HG03432 (cell line): ENCODE measurements around the gene GLI3.

ENCODE experiments used
- ATAC-seq: cut with Tn5 transposase; IDR thresholded peaks from one replicate; pipeline ENCODE4 v1.9.1; 2021; ENCODE audit warnings: mild to moderate bottlenecking, moderate library complexity; ENCODE audit not compliant: unreplicated experiment

GLI3 gene

DNA sequence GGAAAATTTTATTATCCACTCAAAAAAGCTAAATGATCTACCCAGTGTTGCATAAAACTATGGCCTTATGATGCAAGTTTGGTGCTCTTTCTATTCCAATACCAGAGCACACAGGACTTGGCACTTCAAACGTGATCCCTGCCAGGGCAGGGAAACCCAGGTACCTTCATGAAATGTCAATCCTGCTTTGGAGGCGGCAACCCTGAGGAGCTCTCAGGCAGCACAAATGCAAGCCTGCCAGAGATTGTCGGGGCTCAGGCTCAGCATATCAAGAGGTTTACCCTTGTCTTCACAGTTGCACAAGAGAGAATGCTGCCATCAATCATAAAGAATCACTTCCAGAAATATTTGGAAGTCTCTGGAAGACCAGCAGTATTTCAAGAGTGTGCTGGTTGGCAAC is 151.5 kb downstream of the GLI3 start:
- no peak for ATAC-seq

DNA sequence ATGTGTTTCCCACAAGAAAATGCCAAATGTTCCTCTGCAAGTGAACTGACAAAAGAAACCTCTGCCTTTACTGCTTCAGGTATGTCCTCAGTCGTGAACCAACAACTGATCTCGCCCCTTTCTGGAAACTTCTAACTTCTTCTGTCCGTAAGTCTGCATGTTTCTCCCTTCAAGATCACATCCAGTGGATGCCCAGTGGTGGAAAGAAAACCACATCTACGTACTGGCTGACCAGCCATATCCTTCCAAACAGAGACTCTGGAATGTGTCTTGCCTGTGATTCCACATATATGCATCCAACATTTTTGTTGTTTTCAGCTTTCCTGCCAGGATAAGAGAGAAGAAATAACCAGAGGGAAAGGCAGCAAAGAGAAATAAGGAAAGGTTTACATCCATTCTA is 152.7 kb downstream of the GLI3 start:
- no peak for ATAC-seq

DNA sequence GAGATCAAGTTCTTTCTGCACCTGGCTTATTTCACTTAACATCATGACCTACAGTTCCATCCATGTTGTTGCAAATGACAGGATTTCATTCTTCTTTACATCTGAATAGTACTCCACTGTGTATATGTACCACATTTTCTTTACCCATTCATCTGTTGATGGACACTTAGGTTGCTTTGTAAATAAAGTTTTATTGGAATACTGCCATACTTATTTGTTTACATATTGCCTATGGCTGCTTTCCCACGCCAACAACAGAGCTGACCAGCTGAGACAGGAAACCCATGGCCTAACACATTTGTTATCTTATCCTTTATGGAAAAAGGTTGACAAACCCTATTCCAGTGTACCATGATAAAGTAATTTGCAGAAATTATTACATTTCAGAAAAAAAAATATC is 153.7 kb downstream of the GLI3 start:
- ATAC-seq = no peak

DNA sequence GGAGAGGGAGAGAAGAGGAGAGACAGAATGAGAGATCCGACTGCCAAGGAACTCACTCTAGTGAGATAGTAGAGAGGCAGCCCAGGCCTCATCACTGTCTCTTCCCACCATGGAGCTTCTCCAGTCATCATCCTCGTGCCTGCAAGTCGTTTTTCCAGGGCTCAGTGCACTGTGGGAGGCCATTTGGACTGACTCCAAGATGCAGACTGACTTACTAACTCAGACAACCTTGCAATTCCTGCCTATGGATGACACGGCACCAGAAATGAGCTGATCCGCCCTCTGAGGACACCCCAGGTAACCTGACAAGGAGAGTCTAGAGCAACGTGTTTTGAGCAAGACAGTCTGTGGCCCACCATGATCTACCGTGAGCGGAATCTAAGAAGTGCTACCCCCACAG is 154.9 kb downstream of the GLI3 start:
- ATAC-seq = no peak

DNA sequence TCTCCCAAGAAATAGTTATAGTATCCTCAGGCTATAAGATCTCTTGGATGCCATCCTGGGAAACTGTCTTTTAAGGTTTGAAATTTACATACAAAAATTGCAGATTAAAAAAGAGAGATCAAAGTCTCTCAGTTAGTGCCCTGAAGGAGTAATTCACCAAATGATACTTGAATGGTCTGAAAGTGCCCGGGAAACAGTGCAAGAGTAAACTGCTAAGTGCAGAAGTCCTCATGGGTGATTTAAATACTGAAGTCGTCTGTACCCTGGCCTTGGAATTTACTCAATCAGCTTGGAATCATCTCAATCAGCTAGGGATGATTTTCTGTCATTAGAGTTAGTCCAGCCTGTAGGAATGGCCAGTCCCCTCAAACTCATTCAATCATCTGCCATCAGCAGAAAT is 155.3 kb downstream of the GLI3 start:
- no peak for ATAC-seq

DNA sequence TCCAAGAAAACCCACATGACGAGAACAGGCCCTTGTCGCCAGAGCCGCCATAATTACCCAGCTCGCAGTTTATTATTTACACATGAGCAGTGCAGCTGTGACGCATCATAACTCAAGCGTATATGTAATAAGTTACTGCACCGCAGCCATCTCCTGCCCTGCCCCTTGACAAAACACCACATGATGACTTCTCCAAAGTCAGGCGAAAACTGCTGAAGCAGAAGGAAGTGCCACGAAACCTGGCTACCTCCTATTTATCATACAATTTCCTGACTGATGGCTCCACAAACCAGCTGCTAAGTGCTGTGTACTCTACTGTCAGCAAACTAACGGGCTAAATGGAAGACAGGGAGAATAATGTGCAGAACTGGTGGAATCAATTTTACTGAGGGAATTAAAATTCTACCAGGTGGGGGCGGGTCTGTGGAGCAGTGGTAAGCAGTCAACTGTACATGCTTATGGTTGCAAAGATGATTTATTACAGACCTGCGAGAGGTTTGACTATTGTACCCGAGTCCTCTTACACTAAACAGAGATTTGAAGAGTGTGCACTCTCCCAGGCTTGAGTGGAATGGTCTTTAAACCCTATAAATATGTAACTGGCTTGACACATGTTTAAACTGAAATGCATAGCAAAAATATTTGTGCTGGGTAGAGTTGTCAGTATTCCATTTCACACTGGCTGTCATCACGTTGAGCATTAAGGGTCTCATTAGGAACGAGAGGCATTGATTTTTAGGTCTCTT is 156.0 kb downstream of the GLI3 start:
- ATAC-seq = no peak

DNA sequence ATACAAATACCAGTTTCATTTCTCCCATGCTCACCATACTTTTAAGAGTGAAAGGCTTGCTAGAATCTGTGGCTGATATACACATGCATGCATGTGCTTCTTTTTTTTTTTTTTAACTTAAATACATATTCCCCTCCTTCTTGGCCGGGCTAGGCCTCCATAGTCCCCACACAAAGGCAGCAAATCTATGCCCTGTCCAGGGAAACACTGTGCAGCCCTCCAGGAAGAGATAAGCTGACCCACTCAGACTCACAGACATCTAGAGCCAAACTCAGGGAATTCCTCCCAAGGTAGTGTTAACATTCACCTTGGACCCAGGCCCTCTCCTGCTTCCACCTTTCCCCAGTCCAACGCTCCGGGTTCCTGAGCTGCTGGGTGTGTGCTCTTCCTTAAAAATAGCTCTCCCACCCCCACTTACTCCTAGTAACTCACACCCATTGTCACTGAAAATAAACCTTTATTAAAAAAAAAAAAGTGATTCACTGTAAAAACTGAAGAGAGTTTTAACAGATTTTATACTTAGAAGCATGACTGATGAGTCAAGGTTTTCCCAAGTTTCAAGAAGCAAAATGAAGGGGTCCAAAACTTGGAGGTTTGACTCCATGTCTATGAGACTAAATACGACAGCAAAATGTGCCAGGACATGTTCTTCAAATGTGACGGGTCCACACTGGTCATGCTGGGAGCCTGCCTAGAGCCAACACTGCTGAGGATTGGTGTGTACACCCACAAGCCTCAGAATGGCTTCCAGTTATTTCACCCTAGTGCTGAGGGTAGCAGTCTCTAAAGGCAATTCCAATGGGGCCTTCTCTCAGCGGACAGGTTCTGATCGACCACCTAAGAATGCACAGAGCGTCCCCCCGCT is 159.5 kb downstream of the GLI3 start:
- ATAC-seq = no peak

DNA sequence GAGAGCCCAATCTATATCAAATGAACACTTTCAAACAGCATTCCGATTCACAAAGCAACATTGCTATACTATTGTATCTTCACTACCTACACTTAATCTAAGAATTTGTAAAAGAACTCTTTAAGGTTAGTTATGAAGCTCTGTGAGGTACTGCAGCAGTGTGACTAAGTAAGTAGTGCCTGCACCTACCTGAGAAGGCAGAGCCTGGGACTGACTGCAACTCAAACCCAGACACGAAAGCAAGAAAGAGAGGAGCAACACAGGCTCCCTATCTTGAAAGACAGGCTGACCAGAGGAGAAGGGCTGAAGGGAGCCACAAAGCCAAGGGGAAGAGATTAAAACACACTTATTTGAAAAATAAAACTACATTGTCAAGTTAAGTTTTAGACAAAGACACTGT is 160.1 kb downstream of the GLI3 start:
- no peak for ATAC-seq

DNA sequence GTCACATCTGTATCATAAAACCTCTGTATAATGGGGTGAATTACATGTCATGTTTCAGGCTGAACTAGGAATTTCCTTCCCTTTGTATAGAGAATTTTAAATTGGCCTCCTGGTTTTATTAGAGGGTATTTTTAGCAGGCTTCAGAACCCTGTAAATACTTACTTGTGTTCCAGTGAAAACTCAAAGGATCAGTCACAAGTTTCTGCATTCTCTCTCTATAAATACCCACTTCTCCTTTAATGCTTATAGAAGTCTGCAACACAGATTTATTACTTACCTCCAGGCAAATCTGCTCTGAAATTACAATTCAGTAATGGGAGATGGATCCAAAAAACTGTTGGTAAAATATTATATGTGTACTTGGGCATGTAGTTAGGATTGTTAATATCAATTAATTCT is 161.6 kb downstream of the GLI3 start:
- no peak for ATAC-seq

DNA sequence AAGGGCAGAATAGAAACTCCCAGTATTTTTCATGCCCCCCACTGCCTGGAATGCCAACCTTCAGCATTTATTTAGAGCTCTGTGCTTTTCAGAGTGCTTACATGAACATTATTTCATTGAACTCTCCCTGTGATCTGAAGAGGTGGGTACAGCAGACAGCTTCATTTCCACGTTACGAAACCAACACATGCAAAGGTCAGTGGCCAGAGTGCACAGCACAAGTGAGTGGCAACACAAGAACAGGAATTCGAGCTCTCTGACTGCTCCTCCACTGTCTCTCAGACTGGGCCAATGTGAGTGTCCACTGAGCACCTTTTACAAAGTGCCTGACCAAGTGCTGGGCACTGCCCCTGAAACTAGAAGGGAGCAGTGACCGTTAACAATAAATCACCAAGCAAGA is 162.9 kb downstream of the GLI3 start:
- ATAC-seq = no peak

DNA sequence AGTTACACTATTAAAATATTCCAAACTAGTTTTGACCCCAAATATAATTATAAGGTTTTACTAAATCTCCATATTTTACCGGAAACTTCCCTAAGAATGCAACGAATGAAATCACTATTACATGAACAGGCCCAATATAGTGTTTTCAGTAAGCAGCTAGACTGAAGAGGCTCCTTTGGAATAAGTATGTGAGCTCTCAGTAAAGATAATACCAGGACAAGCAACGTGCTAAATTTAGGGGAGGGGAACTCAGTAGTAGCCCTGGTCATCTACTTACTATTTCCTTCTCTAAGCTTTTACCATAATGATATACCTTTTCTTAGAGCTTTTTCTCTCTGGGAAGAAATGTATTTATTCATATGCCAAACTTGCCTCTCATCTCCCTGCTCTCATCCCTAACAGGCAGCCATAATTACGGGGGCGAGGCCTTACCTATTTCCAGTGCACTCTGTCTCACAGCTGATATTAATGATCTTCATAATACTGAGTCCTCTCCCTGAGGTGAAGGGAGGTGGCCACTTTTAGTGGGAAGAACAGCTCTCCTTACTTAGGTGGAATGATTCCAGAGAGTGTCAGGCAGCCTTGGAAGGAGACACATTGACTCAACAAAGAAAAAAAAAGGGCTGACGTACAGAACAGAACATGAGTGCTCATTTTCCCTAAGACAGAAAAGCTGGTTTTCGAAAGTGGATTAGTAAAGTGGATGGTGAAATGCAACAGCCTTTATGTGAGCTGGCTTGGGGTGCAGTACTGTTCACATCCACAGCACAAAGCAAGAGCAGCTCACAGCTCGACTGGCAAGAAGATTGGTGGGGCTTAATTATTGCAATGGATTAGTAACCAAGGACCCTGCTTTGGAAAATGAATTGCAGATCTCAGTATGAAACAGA is 165.4 kb downstream of the GLI3 start:
- ATAC-seq = no peak

DNA sequence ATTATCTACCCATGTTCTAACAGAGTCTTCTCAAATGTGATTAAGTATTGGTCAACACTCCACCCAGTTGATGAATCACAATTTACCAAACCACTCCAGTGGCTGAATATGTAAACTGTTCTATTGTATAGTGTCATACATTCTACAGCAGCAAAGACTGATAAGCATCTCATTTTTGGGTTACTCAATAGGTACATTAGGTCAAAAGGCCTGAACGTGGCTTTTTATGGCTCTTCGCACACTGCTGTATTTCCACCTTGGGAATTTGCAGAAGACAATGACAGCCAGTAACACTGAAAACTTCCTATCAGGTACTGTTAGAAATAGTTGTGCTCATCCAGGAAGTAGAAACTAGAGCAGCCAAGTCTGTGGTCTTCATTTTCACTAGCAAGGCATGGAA is 166.9 kb downstream of the GLI3 start:
- ATAC-seq = no peak

DNA sequence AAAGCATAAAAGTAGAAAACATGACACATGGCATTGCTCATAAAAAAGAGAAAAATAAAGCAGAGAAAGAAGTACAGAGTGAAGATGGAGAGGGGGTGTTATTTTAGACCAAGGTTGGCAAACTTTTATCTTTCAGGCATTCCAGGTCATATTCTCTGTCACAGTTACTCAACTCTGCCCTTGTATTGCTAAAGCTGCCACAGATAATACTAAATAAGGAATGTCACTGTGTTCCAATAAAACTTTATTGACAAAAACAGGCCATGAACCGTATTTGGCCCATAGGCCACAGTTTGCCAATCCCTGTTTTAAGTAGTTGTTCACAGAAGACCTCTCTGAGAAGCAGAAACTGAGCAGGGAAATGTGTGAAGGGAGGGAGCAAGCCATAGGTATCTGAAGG is 167.4 kb downstream of the GLI3 start:
- no peak for ATAC-seq

DNA sequence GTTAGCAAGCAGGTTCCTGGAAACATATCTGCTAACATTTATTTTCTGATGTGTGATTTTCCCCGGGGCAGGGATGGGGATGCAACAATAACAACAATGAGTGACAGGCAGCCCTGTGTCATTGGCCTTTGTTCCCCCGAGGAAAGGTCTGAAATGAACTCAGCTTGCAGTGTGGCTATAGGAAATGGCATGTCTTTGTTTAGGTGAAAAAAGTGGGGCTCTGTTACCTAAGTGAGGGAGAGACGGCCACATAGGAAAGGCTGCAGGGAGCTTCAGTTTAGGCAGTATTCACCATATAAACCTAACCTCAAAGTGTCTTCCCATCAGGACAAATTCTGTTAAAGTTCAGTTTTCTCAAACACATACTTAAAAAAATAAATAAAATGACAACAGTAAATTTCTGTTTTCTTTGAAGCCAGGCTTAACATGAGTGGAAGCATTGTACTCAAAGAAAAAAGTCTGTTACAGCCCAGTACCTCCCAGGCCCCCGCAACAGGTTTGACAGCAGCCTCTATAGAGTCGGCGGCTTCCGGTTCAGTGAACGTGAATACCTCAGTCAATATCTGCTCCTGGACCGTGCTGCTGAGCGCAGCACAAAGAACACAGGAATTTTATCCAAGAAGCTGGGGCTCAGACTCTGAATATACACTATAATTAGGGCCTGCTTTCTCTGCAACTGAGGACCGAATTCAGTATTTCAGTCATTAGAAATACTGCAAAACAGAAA is 168.3 kb downstream of the GLI3 start:
- ATAC-seq = no peak

DNA sequence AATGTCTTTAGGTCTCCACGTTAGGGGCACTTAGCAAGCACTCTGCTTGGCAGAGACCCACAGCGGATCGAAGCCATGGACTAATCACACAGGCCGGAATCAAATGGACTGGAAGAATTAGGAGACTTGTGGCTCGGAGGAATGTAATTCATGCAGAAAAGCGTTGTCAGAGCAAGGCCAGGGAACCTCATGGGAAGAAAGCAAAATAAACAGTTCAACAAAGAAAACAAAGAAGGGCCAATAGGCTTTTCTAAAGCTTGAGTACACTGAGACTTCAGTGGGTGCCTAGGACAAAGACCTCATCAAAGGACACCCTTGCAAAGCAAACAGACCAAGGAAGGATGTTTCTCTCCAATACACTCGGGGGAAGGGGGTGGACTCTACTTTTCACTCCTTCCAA is 171.1 kb downstream of the GLI3 start:
- no peak for ATAC-seq

DNA sequence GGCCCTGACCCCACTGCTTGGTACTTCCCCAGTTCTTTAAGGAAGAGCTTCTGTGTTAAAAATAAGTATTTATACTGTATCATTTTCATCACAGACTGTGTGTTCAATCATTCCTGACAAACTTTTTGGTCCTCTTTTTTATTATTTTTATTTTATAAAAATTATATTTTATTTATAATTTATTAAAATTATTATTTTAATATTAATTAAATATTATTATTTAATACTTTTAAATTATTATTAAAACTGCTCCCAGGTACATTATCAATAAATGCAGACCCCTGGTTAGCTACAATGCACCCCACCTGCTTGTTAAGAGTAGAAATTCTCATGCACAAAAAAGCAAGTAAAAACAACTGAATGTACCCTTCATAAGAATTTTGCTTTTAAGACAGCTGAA is 172.0 kb downstream of the GLI3 start:
- ATAC-seq = no peak

DNA sequence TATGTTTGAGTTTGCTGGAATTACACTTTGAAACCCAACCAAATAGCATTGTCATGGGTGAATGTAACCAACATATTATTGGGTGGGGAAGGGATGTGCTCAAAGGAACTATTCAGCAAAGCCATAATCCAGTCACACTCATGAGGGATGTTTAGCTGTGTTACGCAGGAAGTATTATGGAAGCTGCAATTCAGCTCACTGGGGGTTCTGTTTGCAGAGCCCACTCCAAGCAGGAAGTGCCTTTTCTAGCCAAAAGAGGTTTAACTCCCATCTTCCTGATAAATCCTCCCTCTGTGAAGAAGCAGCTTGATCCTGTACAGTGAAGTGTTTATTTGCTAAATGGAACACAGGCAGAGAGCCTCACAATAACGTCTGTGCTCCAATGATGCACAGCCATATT is 172.5 kb downstream of the GLI3 start:
- ATAC-seq = no peak

DNA sequence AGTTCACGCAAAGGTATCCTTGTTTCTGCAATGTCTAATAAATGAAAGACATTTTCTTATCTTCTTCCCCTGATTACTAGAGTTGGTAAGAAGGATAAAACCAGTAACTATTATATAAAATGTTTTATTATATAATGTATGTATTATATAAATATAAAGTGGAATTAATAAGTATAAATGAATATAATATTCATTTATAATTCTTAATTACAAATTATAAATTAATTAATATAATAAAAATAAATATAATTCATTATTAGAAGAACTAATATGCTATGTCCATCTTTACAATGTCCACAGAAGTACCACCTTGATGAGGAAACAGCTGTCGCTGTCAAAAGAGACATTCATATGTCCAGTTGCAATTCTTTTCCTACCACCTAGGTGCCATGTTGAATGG is 177.7 kb downstream of the GLI3 start:
- no peak for ATAC-seq

DNA sequence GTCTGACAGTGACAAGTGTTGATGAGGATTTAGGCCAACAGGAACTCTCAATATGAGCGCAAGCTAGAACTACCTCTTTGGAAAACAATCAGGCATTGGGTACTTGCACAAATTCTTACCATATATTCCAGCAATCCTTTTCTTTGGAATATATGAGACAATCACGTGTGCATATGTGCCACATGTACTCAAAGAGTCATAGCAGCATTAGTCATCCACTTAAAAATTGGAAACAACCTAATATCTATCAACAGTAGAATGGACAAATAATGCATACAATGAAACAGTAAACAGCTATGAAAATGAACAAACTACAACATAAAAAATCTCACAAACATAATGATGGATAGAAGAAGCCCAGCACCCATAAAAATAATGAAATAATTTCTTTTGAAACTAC is 179.7 kb downstream of the GLI3 start:
- ATAC-seq = no peak

DNA sequence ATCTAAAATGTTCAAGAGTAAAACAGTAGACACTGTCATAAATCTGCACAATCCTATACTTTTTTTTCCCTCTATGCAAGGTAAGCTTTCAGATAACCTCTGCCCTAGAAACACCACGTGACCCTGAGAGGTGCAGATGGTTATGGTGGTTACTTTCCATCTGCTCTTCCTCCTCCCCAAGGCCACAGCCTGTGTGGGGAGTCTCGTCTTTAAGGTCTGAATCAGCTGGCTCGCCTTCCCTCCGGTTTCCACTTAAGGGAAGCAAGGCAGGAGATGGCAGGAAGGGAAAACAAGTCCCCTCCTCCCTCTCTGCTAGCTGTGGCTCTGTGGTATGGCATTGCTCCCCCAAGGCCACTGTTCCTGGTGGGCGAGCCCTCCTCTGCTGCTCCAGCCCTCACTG is 181.8 kb downstream of the GLI3 start:
- no peak for ATAC-seq

DNA sequence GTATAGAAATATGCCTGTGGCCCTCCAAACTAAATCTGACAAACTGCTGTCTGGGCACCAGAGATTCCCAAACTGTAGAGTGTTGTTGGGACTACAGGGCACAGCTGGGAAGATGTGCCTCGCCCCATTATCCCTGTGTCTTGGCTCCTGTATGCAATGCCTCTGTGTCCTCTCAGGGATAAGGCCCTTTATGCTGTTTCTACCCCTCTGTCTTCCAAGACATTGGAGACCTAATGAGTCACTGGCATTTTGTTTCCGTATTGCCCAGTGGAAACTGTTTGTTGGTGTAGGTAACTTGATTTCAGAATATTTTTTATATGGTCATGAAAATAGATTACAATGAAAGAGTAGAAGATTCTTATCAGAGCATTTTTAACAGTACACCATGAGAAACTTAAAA is 183.2 kb downstream of the GLI3 start:
- no peak for ATAC-seq
